Progenitor cell of endocrine pancreas (in vitro differentiated cells): ENCODE measurements around the gene GPNMB. TPM values are rescaled to one million over a fixed set of nuclear protein-coding genes. Genes with fewer than 3 reads are reported as not detected.

Experiments
- DNase-seq: peaks from one replicate; pipeline ENCODE4 v3.0.0; 2021; ENCODE audit warnings: low spot score; ENCODE audit not compliant: unreplicated experiment
- H3K27ac Mint-ChIP-seq: 2 replicates; pipeline ENCODE4 v1.8.0; 2021; ENCODE audit warnings: mild to moderate bottlenecking, moderate library complexity, mixed read lengths
- H3K27me3 Mint-ChIP-seq: 2 replicates; pipeline ENCODE4 v1.8.0; 2021; ENCODE audit warnings: mixed read lengths
- H3K36me3 Mint-ChIP-seq: 2 replicates; pipeline ENCODE4 v1.8.0; 2022; ENCODE audit warnings: mixed read lengths; ENCODE audit not compliant: insufficient read depth
- H3K4me1 Mint-ChIP-seq: 2 replicates; pipeline ENCODE4 v1.8.0; 2021; ENCODE audit warnings: low read depth, mixed read lengths
- H3K4me3 Mint-ChIP-seq: 2 replicates; pipeline ENCODE4 v1.8.0; 2021; ENCODE audit warnings: low read depth, mild to moderate bottlenecking, moderate library complexity, mixed read lengths
- H3K9me3 Mint-ChIP-seq: 2 replicates; pipeline ENCODE4 v1.8.0; 2021; ENCODE audit warnings: low read depth, mixed read lengths
- CTCF ChIP-seq: fragments of 200-600 bp; sonication (generic); IDR thresholded peaks from one replicate; pipeline ENCODE4 v1.5.0; 2021; ENCODE audit warnings: antibody characterized with exemption, mild to moderate bottlenecking; ENCODE audit not compliant: unreplicated experiment
- total RNA-seq: library from RNA; stranded (reverse); gene quantifications from 2 replicates; pipeline ENCODE4 v1.2.1, GENCODE V29; 2021

Gene GPNMB
- total RNA-seq, 1 donor from 2014 or later: 0.98 TPM

- H3K9me3 Mint-ChIP-seq: no peaks in the 10 kb centered on the region
- H3K4me3 Mint-ChIP-seq: no peak overlapping the region
- H3K4me1 Mint-ChIP-seq: no peaks in the 10 kb centered on the region
- no peak for TF ChIP-seq CTCF
- peaks cover 23% of the 10 kb centered on the region for H3K27me3 Mint-ChIP-seq
- no peak for DNase-seq
- peak overlapping the region; percentile 83 for H3K27ac Mint-ChIP-seq
- no peaks in the 10 kb centered on the region for H3K36me3 Mint-ChIP-seq
Measured at GRCh38 chr7:23242935-23243334, 3.6 kb upstream of the GPNMB start.

GRCh38 chr7:23247046-23247602, 549 bp downstream of the GPNMB start:
- peaks cover 48% of the 10 kb centered on the region for H3K27me3 Mint-ChIP-seq
- H3K27ac Mint-ChIP-seq: no peak overlapping the region

GRCh38 chr7:23247603-23248335, 1.2 kb downstream of the GPNMB start:
- Mint-ChIP-seq H3K36me3 (no peaks in the 10 kb centered on the region), H3K4me3 (peak overlapping the region; percentile 48)
- DNase-seq: no peak

More at GRCh38 chr7:23247046-23247602, 549 bp downstream of the GPNMB start:
- peaks cover 4% of the 10 kb centered on the region for H3K9me3 Mint-ChIP-seq
- no peak for TF ChIP-seq CTCF
- DNase-seq: no peak
- no peaks in the 10 kb centered on the region for H3K36me3 Mint-ChIP-seq
- no peaks in the 10 kb centered on the region for H3K4me1 Mint-ChIP-seq
- no peak overlapping the region for H3K4me3 Mint-ChIP-seq

DNA sequence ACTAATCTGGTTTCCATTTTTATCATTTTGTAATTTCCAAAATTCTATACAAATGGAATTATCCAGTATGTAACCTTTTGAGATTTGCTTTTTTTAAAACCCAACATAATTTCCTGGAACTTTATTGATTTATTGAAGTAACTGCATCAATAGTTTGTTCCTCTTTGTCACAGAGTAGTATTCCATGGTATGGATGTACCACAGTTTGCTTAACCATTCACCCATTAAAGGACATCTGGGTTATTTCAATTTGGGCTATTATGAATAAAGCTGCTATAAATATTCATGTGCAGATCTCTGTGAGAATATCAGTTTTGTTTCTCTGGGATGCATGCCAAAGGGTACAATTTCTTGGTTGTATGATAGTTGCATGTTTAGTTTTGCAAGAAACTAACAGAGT, 2.9 kb downstream of the GPNMB start:
- Mint-ChIP-seq H3K36me3 (no peaks in the 10 kb centered on the region), H3K9me3 (peaks cover 4% of the 10 kb centered on the region), H3K27ac (no peak overlapping the region), H3K27me3 (peaks cover 41% of the 10 kb centered on the region), H3K4me1 (no peaks in the 10 kb centered on the region), H3K4me3 (no peak overlapping the region)
- TF ChIP-seq CTCF: no peak
- no peak for DNase-seq

More at GRCh38 chr7:23247603-23248335, 1.2 kb downstream of the GPNMB start:
- no peaks in the 10 kb centered on the region for H3K4me1 Mint-ChIP-seq
- H3K9me3 Mint-ChIP-seq: peaks cover 4% of the 10 kb centered on the region
- no peak overlapping the region for H3K27ac Mint-ChIP-seq
- TF ChIP-seq CTCF: no peak
- H3K27me3 Mint-ChIP-seq: peaks cover 47% of the 10 kb centered on the region

DNA sequence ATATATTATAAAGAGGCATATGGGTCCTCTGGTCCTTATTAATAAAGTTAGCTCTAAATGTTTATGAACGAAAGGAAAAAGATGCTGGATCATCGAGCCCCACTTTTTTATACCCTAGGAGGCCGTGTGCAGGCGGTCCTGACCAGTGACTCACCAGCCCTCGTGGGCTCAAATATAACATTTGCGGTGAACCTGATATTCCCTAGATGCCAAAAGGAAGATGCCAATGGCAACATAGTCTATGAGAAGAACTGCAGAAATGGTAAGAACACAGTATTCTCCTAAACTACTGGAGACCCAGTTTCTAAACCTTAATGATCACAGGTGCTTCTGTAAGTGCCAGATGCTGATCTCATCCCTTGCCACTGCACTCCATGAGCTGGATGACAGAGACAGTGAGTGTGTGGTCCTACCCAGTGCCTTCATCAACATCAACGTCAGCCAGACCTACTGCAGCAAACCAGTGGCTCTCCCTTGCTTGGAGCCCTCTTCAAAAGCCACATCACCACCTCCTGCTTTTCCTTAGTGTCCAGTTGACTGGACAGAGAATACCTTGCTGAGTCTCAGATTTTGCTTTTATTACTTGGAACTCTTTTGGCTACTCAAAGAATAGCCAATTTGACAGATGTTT, 7.6 kb downstream of the GPNMB start:
- no peaks in the 10 kb centered on the region for H3K36me3 Mint-ChIP-seq
- H3K9me3 Mint-ChIP-seq: peaks cover 3% of the 10 kb centered on the region
- TF ChIP-seq CTCF: no peak
- DNase-seq: no peak
- peaks cover 19% of the 10 kb centered on the region for H3K27me3 Mint-ChIP-seq
- no peak overlapping the region for H3K27ac Mint-ChIP-seq
- no peak overlapping the region for H3K4me3 Mint-ChIP-seq
- H3K4me1 Mint-ChIP-seq: no peaks in the 10 kb centered on the region
